Activated CD8-positive, alpha-beta T cell treated with anti-CD3 and anti-CD28 coated beads for 36 hours (primary cell): ENCODE results near the gene GRM2. TPM values are rescaled to one million over a fixed set of nuclear protein-coding genes. Genes with fewer than 3 reads are reported as not detected.

ENCODE experiments used
- ATAC-seq: fragments of 200-7000 bp; cut with Tn5 transposase; one replicate; pipeline ENCODE4 v1.10.0; 2021; ENCODE audit warnings: mild to moderate bottlenecking, moderate library complexity
- CTCF ChIA-PET: fragments of 350-600 bp; sonication (Branson Sonifier 250); formaldehyde crosslinking; loops from one replicate; lab custom pipeline; 2021; ENCODE audit warnings: antibody characterized with exemption; lab: Charles Lee
- POLR2A ChIA-PET: fragments of 350-600 bp; sonication (Branson Sonifier 250); formaldehyde crosslinking; loops from one replicate; lab custom pipeline; 2021; ENCODE audit warnings: antibody characterized with exemption; lab: Charles Lee
- DNase-seq: peaks from one replicate; pipeline ENCODE4 v3.0.0-alpha.2; 2020
- H3K27ac Mint-ChIP-seq: one replicate; pipeline ENCODE4 v1.8.0; 2021; ENCODE audit warnings: mild to moderate bottlenecking, mixed read lengths
- H3K27me3 Mint-ChIP-seq: one replicate; pipeline ENCODE4 v1.8.0; 2021; ENCODE audit warnings: mixed read lengths
- H3K36me3 Mint-ChIP-seq: one replicate; pipeline ENCODE4 v1.8.0; 2021; ENCODE audit warnings: low read depth, mixed read lengths
- H3K4me1 Mint-ChIP-seq: one replicate; pipeline ENCODE4 v1.8.0; 2021; ENCODE audit warnings: low read depth, mixed read lengths
- H3K4me3 Mint-ChIP-seq: one replicate; pipeline ENCODE4 v1.8.0; 2021; ENCODE audit warnings: mild to moderate bottlenecking, moderate library complexity, mixed read lengths
- H3K9me3 Mint-ChIP-seq: one replicate; pipeline ENCODE4 v1.8.0; 2021; ENCODE audit warnings: mixed read lengths
- CTCF ChIP-seq: fragments of 200-600 bp; IDR thresholded peaks from one replicate; pipeline ENCODE4 v1.8.0; 2022; ENCODE audit warnings: antibody characterized with exemption, mild to moderate bottlenecking
- intact Hi-C: fragments of 100-400 bp; cut with micrococcal nuclease; formaldehyde crosslinking; loops from one replicate; pipeline ENCODE4 v1.10.0; 2022
- total RNA-seq, 2 experiments: library from RNA; stranded (reverse); gene quantifications; one replicate each; pipeline ENCODE4 v1.2.3, GENCODE V29; 2021

GRM2 gene
- total RNA-seq, 2 experiments from 2014 or later: 0.20 to 0.22 TPM

GRCh38 chr3:51668756-51669155 is 38.1 kb upstream of the GRM2 start:
- Mint-ChIP-seq H3K27me3 (no peaks in the 10 kb centered on the region), H3K4me1 (peaks cover 36% of the 10 kb centered on the region), H3K9me3 (no peaks in the 10 kb centered on the region), H3K36me3 (peaks cover under 1% of the 10 kb centered on the region), H3K27ac (peak overlapping the region; percentile 46), H3K4me3 (no peak overlapping the region)
- TF ChIP-seq CTCF: no peak
- ChIA-PET POLR2A (interaction anchor here (1.9 to 2.4 kb wide), 2 partner anchors 12 to 169 kb away, joined by 8 to 16 read pairs; partner anchors contain the start of gene DCAF1), CTCF (interaction anchor here (0.7 to 8.9 kb wide), 18 partner anchors 11 to 172 kb away, joined by 3 to 193 read pairs (median 7); partner anchors contain the start of genes DCAF1 and RAD54L2)
- no peak for DNase-seq
- intact Hi-C loops: no loop called here
- no peak for ATAC-seq

GRCh38 chr3:51669241-51670052 is 37.4 kb upstream of the GRM2 start:
- peak; percentile 43 for ATAC-seq
- CTCF ChIA-PET: interaction anchor here (0.7 to 8.9 kb wide), 41 partner anchors 11 to 322 kb away, joined by 3 to 193 read pairs (median 4); partner anchors contain the start of genes DCAF1, RAD54L2 and RRP9
- peak overlapping the region; percentile 46 for H3K27ac Mint-ChIP-seq
- H3K27me3 Mint-ChIP-seq: no peaks in the 10 kb centered on the region
- intact Hi-C loops: no loop called here
- H3K9me3 Mint-ChIP-seq: no peaks in the 10 kb centered on the region
- H3K4me1 Mint-ChIP-seq: peaks cover 43% of the 10 kb centered on the region
- peak; percentile 94 for TF ChIP-seq CTCF
- POLR2A ChIA-PET: interaction anchor here (0.6 to 2.4 kb wide), 9 partner anchors 9 to 1319 kb away, joined by 3 to 16 read pairs (median 4); partner anchors contain the start of genes CYB561D2, DCAF1, NPRL2 and RAD54L2
- no peaks in the 10 kb centered on the region for H3K36me3 Mint-ChIP-seq
- peak; percentile 94 for DNase-seq
- H3K4me3 Mint-ChIP-seq: peak overlapping the region; percentile 55

GRCh38 chr3:51670053-51670822 is 36.6 kb upstream of the GRM2 start:
- CTCF ChIA-PET: interaction anchor here (0.7 to 8.9 kb wide), 39 partner anchors 11 to 321 kb away, joined by 3 to 193 read pairs (median 5); partner anchors contain the start of genes DCAF1, RAD54L2 and RRP9
- no peak for DNase-seq
- no peak for TF ChIP-seq CTCF
- Mint-ChIP-seq H3K4me3 (peak overlapping the region; percentile 85), H3K9me3 (no peaks in the 10 kb centered on the region), H3K27me3 (no peaks in the 10 kb centered on the region), H3K36me3 (peaks cover 6% of the 10 kb centered on the region), H3K4me1 (peaks cover 50% of the 10 kb centered on the region), H3K27ac (peak overlapping the region; percentile 37)
- ATAC-seq: no peak
- intact Hi-C loops: no loop called here
- POLR2A ChIA-PET: interaction anchor here (0.6 to 2.4 kb wide), 9 partner anchors 8 to 1320 kb away, joined by 3 to 16 read pairs (median 4); partner anchors contain the start of genes CYB561D2, DCAF1, NPRL2 and RAD54L2

GRCh38 chr3:51670823-51671733 is 35.8 kb upstream of the GRM2 start, which contains the start of gene TEX264:
TSS of gene TEX264 (plus strand) at chr3:51671252. CDS start at chr3:51674305, 3,053 bp downstream.
- intact Hi-C loops: no loop called here
- ATAC-seq (peak; percentile 68), DNase-seq (peak; percentile 89)
- H3K9me3 Mint-ChIP-seq: no peaks in the 10 kb centered on the region
- H3K4me3 Mint-ChIP-seq: peak within 1 kb of the TSS; percentile 85
- peaks cover 59% of the 10 kb centered on the region for H3K4me1 Mint-ChIP-seq
- peak within 1 kb of the TSS; percentile 86 for H3K27ac Mint-ChIP-seq
- no peaks in the 10 kb centered on the region for H3K27me3 Mint-ChIP-seq
- peaks cover 13% of the 10 kb centered on the region for H3K36me3 Mint-ChIP-seq
- CTCF ChIA-PET: interaction anchor here (1.1 to 8.9 kb wide), 10 partner anchors 10 to 281 kb away, joined by 4 to 193 read pairs (median 25); partner anchors contain the start of genes DCAF1 and RAD54L2
- POLR2A ChIA-PET: interaction anchor here (0.7 to 2.6 kb wide), 7 partner anchors 10 to 282 kb away, joined by 3 to 16 read pairs (median 5); partner anchors contain the start of genes DCAF1 and RAD54L2
- TF ChIP-seq CTCF: no peak
